ENCODE measurements around the gene MET. TPM values are rescaled to one million over a fixed set of nuclear protein-coding genes. Genes with fewer than 3 reads are reported as not detected.

Gene MET
- total and polyA plus RNA-seq, 2 donors from 2014 or later: 13.4 to 225 TPM

DNA sequence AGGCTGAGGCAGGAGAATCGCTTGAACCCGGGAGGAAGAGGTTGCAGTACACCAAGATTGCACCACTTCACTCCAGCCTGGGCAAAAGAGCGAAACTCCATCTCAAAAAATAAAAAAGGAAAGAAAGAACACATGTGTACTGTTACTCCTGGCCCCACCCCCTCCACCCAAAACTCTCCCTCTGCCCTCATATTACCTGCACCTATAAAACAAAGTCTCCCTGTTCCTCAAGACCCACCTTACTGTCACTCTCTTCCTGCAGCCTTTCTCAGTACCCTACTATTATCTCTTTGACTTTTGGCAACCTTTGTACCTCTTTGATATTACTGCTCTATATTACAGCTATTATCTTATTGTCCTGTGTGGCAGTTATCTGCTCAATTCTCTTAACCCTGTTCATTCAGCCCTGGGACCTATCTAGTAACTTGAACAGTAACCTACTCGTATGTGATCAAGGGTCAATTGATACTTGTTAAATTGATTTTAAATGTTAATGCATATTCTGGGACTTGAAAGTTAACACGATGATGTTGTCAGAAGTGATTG is 121.9 kb downstream of the MET start:
- intact Hi-C loops (cut with DNase I): no loop called here
- no peak overlapping the region for H3K27ac ChIP-seq (ENCODE audit: low read depth in 2 of 2, low read length in 2 of 2)
- H3K9ac ChIP-seq (ENCODE audit: low read length in 3 of 3): no peak overlapping the region
- TF ChIP-seq, protein P1, sequence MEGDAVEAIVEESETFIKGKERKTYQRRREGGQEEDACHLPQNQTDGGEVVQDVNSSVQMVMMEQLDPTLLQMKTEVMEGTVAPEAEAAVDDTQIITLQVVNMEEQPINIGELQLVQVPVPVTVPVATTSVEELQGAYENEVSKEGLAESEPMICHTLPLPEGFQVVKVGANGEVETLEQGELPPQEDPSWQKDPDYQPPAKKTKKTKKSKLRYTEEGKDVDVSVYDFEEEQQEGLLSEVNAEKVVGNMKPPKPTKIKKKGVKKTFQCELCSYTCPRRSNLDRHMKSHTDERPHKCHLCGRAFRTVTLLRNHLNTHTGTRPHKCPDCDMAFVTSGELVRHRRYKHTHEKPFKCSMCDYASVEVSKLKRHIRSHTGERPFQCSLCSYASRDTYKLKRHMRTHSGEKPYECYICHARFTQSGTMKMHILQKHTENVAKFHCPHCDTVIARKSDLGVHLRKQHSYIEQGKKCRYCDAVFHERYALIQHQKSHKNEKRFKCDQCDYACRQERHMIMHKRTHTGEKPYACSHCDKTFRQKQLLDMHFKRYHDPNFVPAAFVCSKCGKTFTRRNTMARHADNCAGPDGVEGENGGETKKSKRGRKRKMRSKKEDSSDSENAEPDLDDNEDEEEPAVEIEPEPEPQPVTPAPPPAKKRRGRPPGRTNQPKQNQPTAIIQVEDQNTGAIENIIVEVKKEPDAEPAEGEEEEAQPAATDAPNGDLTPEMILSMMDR (IDR thresholded peaks at IDR 0.05; ENCODE audit: borderline replicate concordance, extremely low read depth, insufficient read depth): no peak
- no peak for DNase-seq
- H3K27me3 ChIP-seq (ENCODE audit: control insufficient read depth, insufficient read depth, low read length): no peaks in the 10 kb centered on the region
- FAIRE-seq: no peak
- no peak overlapping the region for H3K4me3 ChIP-seq (ENCODE audit: low read length in 3 of 3)
- peaks cover 0 to 5% (median 3%) of the 10 kb centered on the region in 3 donors for H3K36me3 ChIP-seq (ENCODE audit: control insufficient read depth in 2 of 3, insufficient read depth in 3 of 3, low read length in 3 of 3)
- H3K4me1 ChIP-seq (ENCODE audit: control insufficient read depth in 2 of 3, insufficient read depth in 2 of 3, low read depth in 1 of 3, low read length in 3 of 3): no peaks in the 10 kb centered on the region
- no peaks in the 10 kb centered on the region for H3K9me3 ChIP-seq (ENCODE audit: control insufficient read depth in 2 of 3, insufficient read depth in 1 of 3, low read length in 3 of 3)

DNA sequence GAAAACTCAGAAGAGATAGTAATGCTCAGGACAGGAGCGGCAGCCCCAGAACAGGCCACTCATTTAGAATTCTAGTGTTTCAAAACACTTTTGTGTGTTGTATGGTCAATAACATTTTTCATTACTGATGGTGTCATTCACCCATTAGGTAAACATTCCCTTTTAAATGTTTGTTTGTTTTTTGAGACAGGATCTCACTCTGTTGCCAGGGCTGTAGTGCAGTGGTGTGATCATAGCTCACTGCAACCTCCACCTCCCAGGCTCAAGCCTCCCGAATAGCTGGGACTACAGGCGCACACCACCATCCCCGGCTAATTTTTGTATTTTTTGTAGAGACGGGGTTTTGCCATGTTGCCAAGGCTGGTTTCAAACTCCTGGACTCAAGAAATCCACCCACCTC is 124.5 kb downstream of the MET start:
- no peaks in the 10 kb centered on the region for H3K27me3 ChIP-seq (ENCODE audit: control insufficient read depth, insufficient read depth, low read length)
- H3K4me3 ChIP-seq (ENCODE audit: low read length in 3 of 3): no peak overlapping the region
- intact Hi-C loops (cut with DNase I): no loop called here
- no peaks in the 10 kb centered on the region for H3K4me1 ChIP-seq (ENCODE audit: control insufficient read depth in 2 of 3, insufficient read depth in 2 of 3, low read depth in 1 of 3, low read length in 3 of 3)
- H3K36me3 ChIP-seq (ENCODE audit: control insufficient read depth in 2 of 3, insufficient read depth in 3 of 3, low read length in 3 of 3): peaks cover 0 to 5% (median 3%) of the 10 kb centered on the region in 3 donors
- H3K27ac ChIP-seq (ENCODE audit: low read depth in 2 of 2, low read length in 2 of 2): no peak overlapping the region
- no peak overlapping the region for H3K9ac ChIP-seq (ENCODE audit: low read length in 3 of 3)
- TF ChIP-seq, protein P1 (IDR thresholded peaks at IDR 0.05; ENCODE audit: borderline replicate concordance, extremely low read depth, insufficient read depth): no peak
- DNase-seq: no peak
- FAIRE-seq: no peak
- H3K9me3 ChIP-seq (ENCODE audit: control insufficient read depth in 2 of 3, insufficient read depth in 1 of 3, low read length in 3 of 3): no peaks in the 10 kb centered on the region

DNA sequence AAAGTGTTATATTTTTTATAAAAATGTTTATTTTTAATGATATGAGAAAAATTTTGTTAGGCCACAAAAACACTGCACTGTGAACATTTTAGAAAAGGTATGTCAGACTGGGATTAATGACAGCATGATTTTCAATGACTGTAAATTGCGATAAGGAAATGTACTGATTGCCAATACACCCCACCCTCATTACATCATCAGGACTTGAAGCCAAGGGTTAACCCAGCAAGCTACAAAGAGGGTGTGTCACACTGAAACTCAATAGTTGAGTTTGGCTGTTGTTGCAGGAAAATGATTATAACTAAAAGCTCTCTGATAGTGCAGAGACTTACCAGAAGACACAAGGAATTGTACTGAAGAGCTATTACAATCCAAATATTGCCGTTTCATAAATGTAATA is 125.6 kb downstream of the MET start:
- intact Hi-C loops (cut with DNase I): no loop called here
- Histone ChIP-seq H3K9ac (ENCODE audit: low read length in 3 of 3) (no peak overlapping the region), H3K9me3 (ENCODE audit: control insufficient read depth in 2 of 3, insufficient read depth in 1 of 3, low read length in 3 of 3) (no peaks in the 10 kb centered on the region), H3K27me3 (ENCODE audit: control insufficient read depth, insufficient read depth, low read length) (no peaks in the 10 kb centered on the region), H3K36me3 (ENCODE audit: control insufficient read depth in 2 of 3, insufficient read depth in 3 of 3, low read length in 3 of 3) (peaks cover 0 to 5% (median 3%) of the 10 kb centered on the region in 3 donors), H3K27ac (ENCODE audit: low read depth in 2 of 2, low read length in 2 of 2) (no peak overlapping the region), H3K4me1 (ENCODE audit: control insufficient read depth in 2 of 3, insufficient read depth in 2 of 3, low read depth in 1 of 3, low read length in 3 of 3) (no peaks in the 10 kb centered on the region), H3K4me3 (ENCODE audit: low read length in 3 of 3) (no peak overlapping the region)
- no peak for FAIRE-seq
- DNase-seq: no peak
- TF ChIP-seq, protein P1 (IDR thresholded peaks at IDR 0.05; ENCODE audit: borderline replicate concordance, extremely low read depth, insufficient read depth): no peak

DNA sequence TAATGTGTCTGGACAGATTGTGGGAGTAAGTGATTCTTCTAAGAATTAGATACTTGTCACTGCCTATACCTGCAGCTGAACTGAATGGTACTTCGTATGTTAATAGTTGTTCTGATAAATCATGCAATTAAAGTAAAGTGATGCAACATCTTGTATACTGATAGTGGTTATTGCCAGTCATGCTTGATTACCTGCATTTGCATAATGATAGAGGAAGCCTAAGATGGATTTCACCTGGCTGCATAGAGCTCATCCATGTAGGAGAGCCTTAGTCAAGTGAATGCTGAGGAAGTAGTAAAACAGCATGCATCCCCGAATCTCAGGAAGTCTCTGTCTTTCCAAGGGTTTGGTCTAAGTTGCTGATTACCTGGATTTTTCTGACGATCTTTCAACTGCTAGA is 126.2 kb downstream of the MET start:
- no peak overlapping the region for H3K27ac ChIP-seq (ENCODE audit: low read depth in 2 of 2, low read length in 2 of 2)
- no peak overlapping the region for H3K9ac ChIP-seq (ENCODE audit: low read length in 3 of 3)
- FAIRE-seq (no peak), DNase-seq (no peak)
- intact Hi-C loops (cut with DNase I): no loop called here
- H3K9me3 ChIP-seq (ENCODE audit: control insufficient read depth in 2 of 3, insufficient read depth in 1 of 3, low read length in 3 of 3): no peaks in the 10 kb centered on the region
- H3K4me1 ChIP-seq (ENCODE audit: control insufficient read depth in 2 of 3, insufficient read depth in 2 of 3, low read depth in 1 of 3, low read length in 3 of 3): no peaks in the 10 kb centered on the region
- TF ChIP-seq, protein P1 (IDR thresholded peaks at IDR 0.05; ENCODE audit: borderline replicate concordance, extremely low read depth, insufficient read depth): no peak
- H3K36me3 ChIP-seq (ENCODE audit: control insufficient read depth in 2 of 3, insufficient read depth in 3 of 3, low read length in 3 of 3): peaks cover 0 to 5% (median 3%) of the 10 kb centered on the region in 3 donors
- no peak overlapping the region for H3K4me3 ChIP-seq (ENCODE audit: low read length in 3 of 3)
- H3K27me3 ChIP-seq (ENCODE audit: control insufficient read depth, insufficient read depth, low read length): no peaks in the 10 kb centered on the region
